Natural killer cell treated with Interleukin-12 subunit alpha and Interleukin-12 subunit beta and Interleukin-15 and Interleukin-18, amount 100 ng/mL, for 72 hours (primary cell): Measurements from ENCODE around the gene BMERB1. TPM values are rescaled to one million over a fixed set of nuclear protein-coding genes. Genes with fewer than 3 reads are reported as not detected.

Experiments
- ATAC-seq, 2 donors: fragments of 150-1000 bp; cut with Tn5 transposase in 1 of 2; sonication (Bioruptor Pico), chemical (Tn5 transposase) in 1 of 2; 2 replicates each; pipeline ENCODE4 v1.10.0; 2021
- DNase-seq: peaks from one replicate; pipeline ENCODE4 v3.0.0; 2022; ENCODE audit warnings: low spot score
- H3K27ac Mint-ChIP-seq, 2 donors: 1 replicate in 1 of 2; 2 replicates in 1 of 2; pipeline ENCODE4 v1.8.0; 2022; ENCODE audit warnings: mixed read lengths in 2 of 2, mild to moderate bottlenecking in 1 of 2, moderate library complexity in 1 of 2
- H3K27me3 Mint-ChIP-seq, 2 donors: 1 replicate in 1 of 2; 2 replicates in 1 of 2; pipeline ENCODE4 v1.8.0; 2022; ENCODE audit warnings: mixed read lengths in 2 of 2
- H3K36me3 Mint-ChIP-seq: one replicate; pipeline ENCODE4 v1.8.0; 2022; ENCODE audit warnings: mixed read lengths
- H3K4me1 Mint-ChIP-seq, 2 donors: 1 replicate in 1 of 2; 2 replicates in 1 of 2; pipeline ENCODE4 v1.8.0; 2022; ENCODE audit warnings: low read depth in 2 of 2, mixed read lengths in 2 of 2, mild to moderate bottlenecking in 1 of 2
- H3K4me3 Mint-ChIP-seq: one replicate; pipeline ENCODE4 v1.8.0; 2022; ENCODE audit warnings: mixed read lengths
- H3K9me3 Mint-ChIP-seq: 2 replicates; pipeline ENCODE4 v1.8.0; 2022; ENCODE audit warnings: mixed read lengths
- total RNA-seq, 2 donors: library from RNA; stranded (reverse); gene quantifications; one replicate each; pipeline ENCODE4 v1.2.3, GENCODE V29; 2022

BMERB1 gene
- total RNA-seq, 2 donors from 2014 or later: 5.4 to 7.3 TPM

DNA sequence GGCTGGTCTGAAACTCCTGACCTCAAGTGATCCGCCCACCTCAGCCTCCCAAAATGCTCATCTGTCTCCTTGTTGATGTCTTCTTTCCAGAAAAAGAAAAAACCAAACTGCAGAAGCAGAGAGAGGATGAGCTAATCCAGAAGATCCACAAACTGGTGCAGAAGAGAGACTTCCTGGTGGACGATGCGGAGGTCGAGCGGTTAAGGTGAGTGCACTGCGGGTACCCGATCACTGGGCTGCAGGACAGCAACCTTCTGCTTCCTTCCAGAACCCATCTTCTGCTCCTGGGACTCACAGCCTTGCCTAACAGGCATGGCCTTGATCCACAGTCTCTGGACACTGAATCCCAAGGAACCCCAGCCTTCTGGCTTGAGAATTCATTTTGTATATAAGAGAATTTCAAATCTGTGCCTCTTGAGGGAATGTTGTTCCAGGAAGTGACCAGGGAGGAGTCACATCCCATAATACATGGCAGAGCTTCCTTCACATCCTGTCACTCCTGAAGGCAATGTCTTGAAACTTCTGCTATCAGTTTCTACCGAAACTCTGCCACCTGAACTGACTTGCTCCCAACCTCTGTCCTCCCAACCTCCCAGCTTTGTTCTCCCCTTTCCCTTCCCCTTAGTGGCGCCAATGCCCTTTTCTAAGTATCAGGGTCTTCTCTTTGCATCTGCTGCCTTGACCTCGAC is 146.9 kb downstream of the BMERB1 start:
- H3K36me3 Mint-ChIP-seq: peaks cover 10% of the 10 kb centered on the region
- peak overlapping the region in 1 of 2 donors; percentile 77 for H3K27ac Mint-ChIP-seq
- no peak overlapping the region for H3K4me3 Mint-ChIP-seq
- ATAC-seq (no peak), DNase-seq (no peak)
- no peaks in the 10 kb centered on the region for H3K27me3 Mint-ChIP-seq
- H3K4me1 Mint-ChIP-seq: peaks cover 10 to 11% of the 10 kb centered on the region in 2 donors
- H3K9me3 Mint-ChIP-seq: peaks cover 13% of the 10 kb centered on the region

DNA sequence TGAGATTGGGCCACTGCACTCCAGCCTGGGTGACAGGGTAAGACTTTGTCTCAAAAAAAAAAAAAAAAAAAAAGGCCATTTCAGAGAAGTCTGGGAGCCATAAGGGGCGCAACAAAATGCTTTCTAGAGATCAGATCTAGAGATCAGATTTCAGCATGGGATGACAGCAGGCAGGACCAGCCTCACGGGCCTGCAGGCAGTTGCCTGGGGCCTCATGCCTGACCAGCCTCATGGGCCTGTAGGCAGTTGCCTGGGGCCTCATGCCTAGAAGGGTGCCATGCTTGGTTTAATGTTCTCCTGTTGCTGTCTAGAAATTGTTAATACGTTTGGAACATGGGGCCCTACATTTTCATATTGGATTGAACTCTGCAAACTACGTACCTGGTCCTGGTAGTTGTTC is 149.1 kb downstream of the BMERB1 start:
- no peak overlapping the region for H3K4me3 Mint-ChIP-seq
- peaks cover 9% of the 10 kb centered on the region for H3K9me3 Mint-ChIP-seq
- no peak for ATAC-seq
- no peak for DNase-seq
- peaks cover 9 to 18% of the 10 kb centered on the region in 2 donors for H3K4me1 Mint-ChIP-seq
- H3K36me3 Mint-ChIP-seq: peaks cover 22% of the 10 kb centered on the region
- H3K27ac Mint-ChIP-seq: peak overlapping the region in 1 of 2 donors; percentile 47
- H3K27me3 Mint-ChIP-seq: no peaks in the 10 kb centered on the region

GRCh38 chr16:15585956-15586355 is 151.6 kb downstream of the BMERB1 start:
- Mint-ChIP-seq H3K27me3 (no peaks in the 10 kb centered on the region), H3K4me3 (no peak overlapping the region), H3K4me1 (peaks cover 18 to 30% of the 10 kb centered on the region in 2 donors), H3K9me3 (peaks cover 9% of the 10 kb centered on the region), H3K36me3 (peaks cover 22% of the 10 kb centered on the region), H3K27ac (peak overlapping the region in 1 of 2 donors; percentile 69)
- ATAC-seq (no peak), DNase-seq (no peak)

DNA sequence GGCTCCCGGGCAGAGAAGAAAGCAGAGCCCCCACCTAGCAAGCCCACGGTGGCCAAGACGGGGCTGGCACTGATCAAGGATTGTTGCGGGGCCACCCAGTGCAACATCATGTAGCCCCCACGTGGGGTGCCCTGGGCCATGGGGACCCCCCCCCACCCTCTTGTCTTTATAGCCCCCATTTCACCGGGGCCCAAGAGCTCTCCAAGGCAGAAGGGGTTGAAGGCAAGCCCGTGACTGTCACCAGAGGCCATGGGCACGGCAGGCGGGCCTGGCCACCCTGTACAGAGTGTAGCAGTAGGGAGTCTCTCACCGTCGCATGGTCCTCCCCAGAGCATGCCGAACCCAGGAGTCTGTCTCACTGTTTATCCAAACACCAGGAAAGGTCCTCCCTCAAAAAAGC is 152.3 kb downstream of the BMERB1 start:
- Mint-ChIP-seq H3K36me3 (peaks cover 22% of the 10 kb centered on the region), H3K9me3 (peaks cover 9% of the 10 kb centered on the region), H3K27ac (peak overlapping the region in 1 of 2 donors; percentile 99), H3K4me3 (no peak overlapping the region), H3K27me3 (no peaks in the 10 kb centered on the region), H3K4me1 (peaks cover 23 to 34% of the 10 kb centered on the region in 2 donors)
- DNase-seq (no peak), ATAC-seq (no peak)

DNA sequence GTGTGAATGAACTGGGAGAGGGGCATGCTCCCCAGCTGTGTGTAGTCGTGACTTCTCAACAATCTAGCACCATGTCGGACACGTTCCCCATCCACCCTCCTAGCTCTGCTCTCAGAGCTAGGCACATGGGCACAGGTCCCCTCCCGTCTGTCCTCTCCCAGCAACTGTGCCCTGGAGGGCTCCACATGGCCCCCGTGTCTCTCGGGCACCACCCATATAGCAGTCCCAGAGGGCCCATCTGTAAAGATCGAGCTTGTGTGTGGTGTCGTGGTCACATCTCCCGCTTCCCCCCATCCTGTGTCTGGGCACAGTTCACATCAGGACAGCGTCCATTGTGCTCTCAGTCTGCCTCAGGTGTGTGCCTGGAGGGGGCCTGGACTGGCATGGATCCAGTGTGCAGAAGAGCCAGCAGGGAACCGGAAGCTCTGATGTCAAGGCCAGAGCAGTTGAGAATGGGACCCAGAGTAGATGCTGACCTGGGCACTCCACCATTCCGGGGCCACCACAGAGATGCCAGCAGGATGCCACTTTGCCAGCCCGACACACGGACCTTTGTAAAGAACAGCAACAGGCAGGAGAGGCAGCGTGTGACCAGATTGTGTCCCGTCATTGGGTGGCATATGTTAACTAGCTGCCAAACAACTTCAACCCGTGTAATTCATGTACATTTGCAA is 152.9 kb downstream of the BMERB1 start:
- Mint-ChIP-seq H3K4me3 (no peak overlapping the region), H3K4me1 (peaks cover 25 to 36% of the 10 kb centered on the region in 2 donors), H3K27ac (peak overlapping the region in 1 of 2 donors; percentile 99), H3K9me3 (peaks cover 9% of the 10 kb centered on the region), H3K36me3 (peaks cover 22% of the 10 kb centered on the region), H3K27me3 (no peaks in the 10 kb centered on the region)
- DNase-seq (no peak), ATAC-seq (no peak)

- DNase-seq (no peak), ATAC-seq (no peak)
- Mint-ChIP-seq H3K4me1 (peaks cover 56 to 60% of the 10 kb centered on the region in 2 donors), H3K36me3 (peaks cover 27% of the 10 kb centered on the region), H3K27ac (peak overlapping the region; percentile 88 to 91), H3K9me3 (no peaks in the 10 kb centered on the region), H3K27me3 (no peaks in the 10 kb centered on the region), H3K4me3 (no peak overlapping the region)
Observed at GRCh38 chr16:15592324-15592723, 157.9 kb downstream of the BMERB1 start.

DNA sequence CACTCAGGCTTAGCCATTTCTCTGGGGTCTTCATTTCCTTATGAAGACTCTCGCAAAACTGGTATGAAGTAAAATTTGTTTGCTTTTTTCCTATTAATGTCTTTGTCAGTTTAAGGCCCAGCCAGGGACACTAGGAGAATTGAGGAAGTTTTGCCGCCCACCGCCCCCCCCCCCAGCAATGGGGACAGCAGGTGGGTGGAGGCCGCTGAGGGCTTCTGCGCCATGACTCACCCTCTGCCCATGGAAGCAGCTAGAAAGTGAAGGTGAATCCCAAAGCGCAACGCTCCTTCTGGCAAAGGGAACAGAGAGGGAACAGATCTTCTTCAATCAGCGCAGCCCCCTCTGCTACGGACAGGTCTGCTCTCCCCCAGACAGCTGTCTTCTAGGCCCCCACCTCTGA is 158.8 kb downstream of the BMERB1 start:
- ATAC-seq (no peak), DNase-seq (no peak)
- Mint-ChIP-seq H3K4me1 (peaks cover 56 to 59% of the 10 kb centered on the region in 2 donors), H3K4me3 (peak overlapping the region; percentile 2), H3K9me3 (no peaks in the 10 kb centered on the region), H3K27me3 (no peaks in the 10 kb centered on the region), H3K27ac (peak overlapping the region; percentile 67 to 91), H3K36me3 (peaks cover 23% of the 10 kb centered on the region)

- Mint-ChIP-seq H3K9me3 (no peaks in the 10 kb centered on the region), H3K27ac (peak overlapping the region; percentile 67 to 91), H3K4me3 (peak overlapping the region; percentile 9), H3K4me1 (peaks cover 47 to 53% of the 10 kb centered on the region in 2 donors), H3K36me3 (peaks cover 23% of the 10 kb centered on the region), H3K27me3 (no peaks in the 10 kb centered on the region)
- DNase-seq (no peak), ATAC-seq (no peak)
Observed at GRCh38 chr16:15594711-15595320, 160.4 kb downstream of the BMERB1 start.

DNA sequence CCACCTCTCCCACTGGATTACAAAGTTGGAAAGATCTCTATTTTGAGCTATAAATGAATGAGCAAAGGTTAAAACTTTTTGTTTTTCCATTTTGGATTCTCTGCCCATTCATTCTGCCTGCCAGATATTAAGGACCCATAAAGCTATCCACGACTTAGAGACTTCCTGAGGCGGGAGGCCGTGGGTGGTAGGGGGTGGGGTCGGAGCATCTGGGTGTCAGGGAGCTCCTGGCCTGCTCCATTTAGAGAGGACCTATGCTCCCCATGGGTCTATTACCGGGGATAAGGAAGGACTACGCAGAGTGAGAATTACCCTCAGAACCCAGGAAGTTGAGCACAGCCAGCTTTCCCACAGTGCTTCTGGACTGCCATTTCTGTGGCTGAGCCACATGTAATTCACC is 162.7 kb downstream of the BMERB1 start:
- ATAC-seq (no peak), DNase-seq (no peak)
- H3K9me3 Mint-ChIP-seq: no peaks in the 10 kb centered on the region
- H3K27ac Mint-ChIP-seq: peak overlapping the region in 1 of 2 donors; percentile 33
- H3K27me3 Mint-ChIP-seq: no peaks in the 10 kb centered on the region
- peaks cover 34% of the 10 kb centered on the region for H3K36me3 Mint-ChIP-seq
- H3K4me1 Mint-ChIP-seq: peaks cover 34 to 39% of the 10 kb centered on the region in 2 donors
- H3K4me3 Mint-ChIP-seq: no peak overlapping the region

DNA sequence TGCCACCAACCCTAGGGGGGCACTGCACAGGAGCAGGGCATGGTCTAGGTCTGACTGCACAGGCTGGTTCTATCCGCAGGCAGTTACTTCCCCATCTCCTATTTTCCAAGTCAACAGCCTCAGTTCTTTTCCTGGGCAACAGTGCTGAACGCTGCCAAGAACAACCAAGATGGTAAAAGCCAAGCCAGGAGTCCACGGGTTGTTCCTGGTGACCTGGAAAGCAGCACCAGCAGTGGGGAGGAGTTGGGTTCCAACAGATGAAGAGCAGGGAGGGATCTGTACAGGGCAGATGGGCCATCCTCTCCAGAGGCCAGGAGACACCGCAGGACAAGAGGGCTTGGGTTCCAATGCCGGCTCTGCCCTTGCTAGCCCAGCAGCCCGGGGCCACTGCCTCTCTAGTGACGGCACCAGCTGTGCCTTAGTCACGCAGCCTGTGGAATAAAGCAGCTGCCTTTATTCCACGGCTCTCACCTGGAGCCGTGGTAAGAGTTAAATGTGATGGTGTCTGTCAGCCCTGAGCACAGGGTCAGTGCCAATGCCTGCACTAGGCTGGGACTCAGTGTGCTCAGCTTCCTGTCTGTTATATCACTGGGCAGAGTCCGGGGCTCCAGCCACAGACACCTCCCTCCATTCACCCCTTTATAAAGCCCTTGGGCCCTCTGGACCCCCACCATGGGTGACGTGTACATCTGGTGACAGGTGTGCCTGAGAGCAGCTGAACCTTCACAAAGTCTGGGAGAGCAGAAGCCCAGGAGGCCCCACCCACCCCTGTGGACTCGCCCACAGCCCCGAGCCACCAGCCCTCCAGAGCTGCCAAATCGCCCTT is 163.6 kb downstream of the BMERB1 start:
- Mint-ChIP-seq H3K9me3 (no peaks in the 10 kb centered on the region), H3K27ac (peak overlapping the region in 1 of 2 donors; percentile 66), H3K36me3 (peaks cover 39% of the 10 kb centered on the region), H3K27me3 (no peaks in the 10 kb centered on the region), H3K4me3 (no peak overlapping the region), H3K4me1 (peaks cover 32 to 33% of the 10 kb centered on the region in 2 donors)
- DNase-seq (no peak), ATAC-seq (peak; percentile 12 to 28)

DNA sequence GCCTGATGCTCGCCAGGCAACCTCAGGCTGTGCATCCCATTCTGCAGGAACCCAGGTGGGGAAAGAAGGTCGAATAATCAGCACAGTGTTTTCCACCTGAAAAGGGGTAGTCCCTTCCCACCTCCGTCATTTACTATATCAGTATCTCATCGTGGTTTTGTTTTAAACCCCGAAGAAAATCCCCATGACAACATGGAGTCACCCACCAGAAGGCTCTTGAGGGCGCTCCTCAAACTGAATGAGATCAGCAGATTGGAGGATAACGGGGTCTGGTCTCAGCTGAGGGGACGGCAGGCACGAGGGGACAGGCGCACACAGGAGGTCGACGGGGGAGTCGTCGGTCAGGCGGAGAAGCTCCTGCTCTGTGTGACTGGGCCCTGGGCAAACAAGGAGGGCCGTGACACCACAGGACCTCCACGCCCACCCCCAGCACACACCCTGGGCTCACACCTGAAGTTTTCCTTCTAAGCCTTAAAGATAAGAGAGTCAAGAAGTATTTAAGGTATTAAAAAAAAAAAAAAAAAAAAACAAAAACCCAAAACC is 164.3 kb downstream of the BMERB1 start:
- no peak overlapping the region for H3K4me3 Mint-ChIP-seq
- H3K27me3 Mint-ChIP-seq: no peaks in the 10 kb centered on the region
- no peak for DNase-seq
- H3K9me3 Mint-ChIP-seq: no peaks in the 10 kb centered on the region
- ATAC-seq: no peak
- peak overlapping the region in 1 of 2 donors; percentile 66 for H3K27ac Mint-ChIP-seq
- H3K4me1 Mint-ChIP-seq: peaks cover 28 to 29% of the 10 kb centered on the region in 2 donors
- H3K36me3 Mint-ChIP-seq: peaks cover 41% of the 10 kb centered on the region

DNA sequence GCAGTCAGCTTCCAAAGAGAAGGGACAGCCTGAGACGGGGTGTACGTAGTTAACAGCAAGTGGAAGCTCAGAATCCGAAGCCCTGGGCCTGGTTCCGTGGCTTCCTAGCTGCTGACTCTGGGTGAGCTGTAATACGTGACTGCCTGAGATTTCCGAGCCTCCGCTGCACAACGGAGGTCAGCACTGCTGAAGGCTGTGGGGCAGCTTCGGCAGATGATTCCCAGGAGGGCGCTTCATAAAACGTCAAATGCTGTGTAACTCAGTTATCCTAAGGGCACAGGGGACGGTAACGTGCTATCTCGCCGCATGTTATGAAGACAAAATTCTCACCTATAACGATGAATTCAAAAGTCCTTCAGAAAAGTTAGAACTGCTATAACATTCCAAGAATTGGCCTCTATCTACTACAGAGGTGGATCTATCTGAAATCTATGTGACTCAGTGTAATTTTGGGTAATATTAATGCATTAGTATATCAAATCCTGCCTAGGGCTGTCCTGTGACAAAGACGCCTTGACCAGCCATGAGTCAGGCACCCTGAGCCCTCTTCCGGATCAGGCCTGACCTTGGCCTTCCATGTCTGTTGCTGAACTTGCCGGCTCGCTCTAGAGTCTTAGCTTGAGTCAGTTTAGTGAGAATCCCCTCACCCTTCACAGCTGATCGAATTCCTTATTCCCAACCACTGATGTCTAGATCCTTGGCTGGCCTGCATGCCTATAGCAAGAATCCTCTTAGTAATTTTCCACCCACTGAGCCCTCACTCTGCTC is 165.1 kb downstream of the BMERB1 start:
- no peak for ATAC-seq
- peak overlapping the region in 1 of 2 donors; percentile 21 for H3K27ac Mint-ChIP-seq
- no peaks in the 10 kb centered on the region for H3K27me3 Mint-ChIP-seq
- no peak overlapping the region for H3K4me3 Mint-ChIP-seq
- DNase-seq: no peak
- peaks cover 21 to 25% of the 10 kb centered on the region in 2 donors for H3K4me1 Mint-ChIP-seq
- no peaks in the 10 kb centered on the region for H3K9me3 Mint-ChIP-seq
- peaks cover 42% of the 10 kb centered on the region for H3K36me3 Mint-ChIP-seq
